Umbilical cord (tissue), 2 donors: ENCODE results near the gene YLPM1. TPM values are rescaled to one million over a fixed set of nuclear protein-coding genes. Genes with fewer than 3 reads are reported as not detected.

Experiments
- DNase-seq: peaks from one replicate; pipeline ENCODE4 v3.0.0-alpha.2; 2015; ENCODE audit warnings: low spot score
- total RNA-seq: library from RNA; depleted of rRNA; stranded (reverse); fragments of >200 nt; gene quantifications from one replicate; pipeline ENCODE4 v1.2.3, GENCODE V29; 2014; ENCODE audit warnings: low replicate concordance; ENCODE audit not compliant: insufficient read depth

Gene YLPM1
- total RNA-seq, 1 donor from 2014 or later, result 51.5 TPM

GRCh38 chr14:74871819-74872218, 108.7 kb downstream of the YLPM1 start:
- no peak for DNase-seq

GRCh38 chr14:74875204-74875603, 112.1 kb downstream of the YLPM1 start:
- no peak for DNase-seq

- no peak for DNase-seq
These were observed 113.1 kb downstream of the YLPM1 start, which contains the start of gene PROX2 for GRCh38 chr14:74875941-74876913. Gene PROX2, minus strand, starts transcription at chr14:74876145. Its CDS starts 12,311 bp downstream, at chr14:74863834.

DNA sequence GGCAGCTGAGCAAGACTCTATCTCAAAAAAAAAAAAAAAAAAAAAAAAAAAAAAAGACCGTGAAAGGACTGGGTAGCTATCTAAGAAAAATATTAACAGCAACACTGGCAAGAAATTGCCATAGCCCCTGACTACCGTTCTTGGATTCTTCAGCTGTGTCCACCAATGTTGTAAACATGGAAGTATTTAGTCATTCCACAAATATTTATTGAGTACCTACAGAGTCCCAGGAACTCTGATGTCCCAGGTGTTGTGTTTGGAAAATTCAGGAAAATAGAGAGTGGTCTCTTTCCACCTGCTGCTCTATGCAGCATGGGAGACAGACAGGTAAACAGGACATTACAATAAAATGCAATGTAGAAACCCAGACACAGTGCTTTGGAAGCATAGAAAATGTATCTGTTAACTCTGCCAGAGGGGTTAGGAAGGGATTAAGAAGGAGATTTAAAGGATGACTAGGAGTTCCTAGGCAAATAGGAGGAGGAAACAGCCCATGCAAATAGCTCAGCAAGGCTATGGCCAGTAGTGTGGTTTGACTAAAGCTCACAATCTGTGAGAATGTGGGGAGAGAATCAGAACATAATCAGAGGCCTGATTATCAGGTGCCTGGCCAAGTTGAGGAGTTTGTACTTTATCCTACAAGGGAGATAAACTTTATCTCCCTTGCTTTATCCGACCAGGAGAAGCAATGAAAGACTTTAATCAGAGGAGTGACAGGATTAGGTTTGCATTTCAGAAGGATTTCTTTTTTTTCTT, 116.5 kb downstream of the YLPM1 start:
- peak; percentile 80 for DNase-seq

DNA sequence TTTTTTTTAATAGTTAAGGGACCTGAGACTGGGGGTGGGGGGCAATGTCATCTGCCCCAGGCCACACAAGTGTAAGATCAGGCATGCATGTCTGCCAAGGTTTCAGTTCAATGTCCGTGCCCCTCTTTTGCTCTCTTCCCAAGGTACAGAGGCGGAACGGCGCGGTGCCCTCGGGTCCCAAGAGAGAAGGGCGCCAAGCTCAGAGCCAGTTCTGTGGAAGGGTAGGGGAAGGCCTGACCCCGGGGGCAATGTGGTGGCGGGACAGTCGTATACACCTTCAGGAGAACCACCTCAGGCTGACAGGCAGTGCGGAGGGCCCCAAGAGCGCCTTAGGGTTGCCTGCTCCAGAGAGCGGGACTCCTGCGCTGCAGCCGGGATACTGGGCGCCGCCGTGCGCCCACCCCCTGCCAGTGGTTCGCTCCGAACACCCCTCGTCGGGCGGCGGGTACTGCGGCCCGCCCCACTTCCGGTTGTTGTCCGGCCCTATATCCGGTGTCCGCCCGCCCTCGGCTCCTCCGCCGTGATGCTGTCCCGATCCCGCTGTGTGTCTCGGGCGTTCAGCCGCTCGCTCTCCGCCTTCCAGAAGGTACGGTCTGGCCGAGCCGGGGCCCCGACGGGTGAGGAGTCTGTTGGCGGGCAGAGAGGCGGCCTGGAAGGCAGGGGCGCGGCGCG, 118.5 kb downstream of the YLPM1 start, which contains the start of gene DLST:
TSS of gene DLST (plus strand) at position 486 of the 672 bp plus-strand sequence. CDS start at position 524, 38 bp downstream.
- peak; percentile 80 for DNase-seq

- peak; percentile 43 for DNase-seq
These were observed 119.2 kb downstream of the YLPM1 start for GRCh38 chr14:74882103-74882920.

Other genes with a start within 250 kb of the YLPM1 start
- gene LTBP2, start 151.1 kb upstream of the YLPM1 start, total RNA-seq, result 103 TPM
- 13.2 TPM for gene AREL1, start 50.2 kb upstream of the YLPM1 start, total RNA-seq
- 15.4 TPM for gene FCF1, start 50.2 kb upstream of the YLPM1 start, total RNA-seq
- 0.72 TPM for gene PROX2, start 112.8 kb downstream of the YLPM1 start, total RNA-seq
- gene DLST, start 118.6 kb downstream of the YLPM1 start, total RNA-seq, result 55.4 TPM
- 21.4 TPM for gene RPS6KL1, start 159.9 kb downstream of the YLPM1 start, total RNA-seq
- gene PGF, start 192.3 kb downstream of the YLPM1 start, total RNA-seq, result 9.4 TPM
- 30.1 TPM for gene EIF2B2, start 239.6 kb downstream of the YLPM1 start, total RNA-seq